ENCODE measurements around the gene PLD6.

GRCh38 chr17:17157041-17157440 lies 49.1 kb downstream of the PLD6 start:
- no peak for TF ChIP-seq CTCF (IDR thresholded peaks at IDR 0.05 in 8 of 11, conservative IDR thresholded peaks at IDR 0.05 in 3 of 11)
- no peak for TF ChIP-seq POLR2A (IDR thresholded peaks at IDR 0.05)
- no peak for TF ChIP-seq POLR2AphosphoS5 (IDR thresholded peaks at IDR 0.05)

Measured in spleen (tissue), 7 donors.